GM12865 (cell line): ENCODE measurements around the gene GLIS1.
A peak's percentile ranks its signal among the peaks of the same experiment; 100 is the strongest.

Source experiments
- DNase-seq: peaks from one replicate; pipeline ENCODE4 v3.0.0; 2010; ENCODE audit warnings: low read depth
- H3K4me3 ChIP-seq: 2 replicates; pipeline ENCODE4 v1.5.1; 2011; ENCODE audit warnings: mild to moderate bottlenecking, low read depth, low read length, control low read depth
- TF ChIP-seq, protein P1 (sequence below): IDR thresholded peaks from 2 replicates; pipeline ENCODE4 v1.5.1; 2011; ENCODE audit warnings: low read length, control low read depth, low read depth, inconsistent platforms; ENCODE audit not compliant: insufficient read depth; ENCODE audit errors: missing control alignments

Gene GLIS1

DNA sequence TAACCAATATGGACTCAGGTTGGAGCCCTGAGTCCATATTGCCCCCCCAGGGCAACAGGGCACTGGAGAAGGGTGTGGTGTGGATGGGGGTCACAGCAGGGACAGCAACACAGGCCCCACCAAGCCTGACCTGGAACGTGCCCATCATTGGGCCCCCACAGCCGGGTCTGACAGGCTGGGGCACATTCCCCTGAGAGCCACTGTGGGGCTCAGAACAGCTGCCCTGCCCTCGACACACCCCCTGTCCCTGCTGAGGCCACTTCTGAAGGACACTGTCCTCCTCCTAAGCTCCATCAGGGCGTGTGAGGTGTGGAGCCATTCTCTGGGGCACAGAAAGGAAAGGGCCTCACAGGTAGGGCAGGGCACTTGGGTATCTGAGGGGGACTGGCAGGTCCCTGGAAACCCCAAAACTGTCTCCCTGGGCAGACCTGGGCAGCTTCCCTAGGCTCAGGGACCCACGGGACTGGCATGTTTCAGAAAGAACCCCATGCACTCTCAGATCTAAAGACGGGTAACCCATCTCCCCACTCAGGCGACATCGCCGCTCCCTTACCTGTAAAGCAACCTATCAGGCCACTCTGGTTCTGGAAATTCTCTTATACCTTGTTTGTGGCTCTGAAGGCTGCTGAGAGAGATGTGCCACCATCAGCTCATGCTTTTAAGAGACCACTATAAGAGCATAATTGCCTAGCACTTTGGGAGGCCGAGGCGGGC lies 184.2 kb downstream of the GLIS1 start:
- TF ChIP-seq, protein P1, sequence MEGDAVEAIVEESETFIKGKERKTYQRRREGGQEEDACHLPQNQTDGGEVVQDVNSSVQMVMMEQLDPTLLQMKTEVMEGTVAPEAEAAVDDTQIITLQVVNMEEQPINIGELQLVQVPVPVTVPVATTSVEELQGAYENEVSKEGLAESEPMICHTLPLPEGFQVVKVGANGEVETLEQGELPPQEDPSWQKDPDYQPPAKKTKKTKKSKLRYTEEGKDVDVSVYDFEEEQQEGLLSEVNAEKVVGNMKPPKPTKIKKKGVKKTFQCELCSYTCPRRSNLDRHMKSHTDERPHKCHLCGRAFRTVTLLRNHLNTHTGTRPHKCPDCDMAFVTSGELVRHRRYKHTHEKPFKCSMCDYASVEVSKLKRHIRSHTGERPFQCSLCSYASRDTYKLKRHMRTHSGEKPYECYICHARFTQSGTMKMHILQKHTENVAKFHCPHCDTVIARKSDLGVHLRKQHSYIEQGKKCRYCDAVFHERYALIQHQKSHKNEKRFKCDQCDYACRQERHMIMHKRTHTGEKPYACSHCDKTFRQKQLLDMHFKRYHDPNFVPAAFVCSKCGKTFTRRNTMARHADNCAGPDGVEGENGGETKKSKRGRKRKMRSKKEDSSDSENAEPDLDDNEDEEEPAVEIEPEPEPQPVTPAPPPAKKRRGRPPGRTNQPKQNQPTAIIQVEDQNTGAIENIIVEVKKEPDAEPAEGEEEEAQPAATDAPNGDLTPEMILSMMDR = no peak
- H3K4me3 ChIP-seq = no peak overlapping the region
- no peak for DNase-seq

DNA sequence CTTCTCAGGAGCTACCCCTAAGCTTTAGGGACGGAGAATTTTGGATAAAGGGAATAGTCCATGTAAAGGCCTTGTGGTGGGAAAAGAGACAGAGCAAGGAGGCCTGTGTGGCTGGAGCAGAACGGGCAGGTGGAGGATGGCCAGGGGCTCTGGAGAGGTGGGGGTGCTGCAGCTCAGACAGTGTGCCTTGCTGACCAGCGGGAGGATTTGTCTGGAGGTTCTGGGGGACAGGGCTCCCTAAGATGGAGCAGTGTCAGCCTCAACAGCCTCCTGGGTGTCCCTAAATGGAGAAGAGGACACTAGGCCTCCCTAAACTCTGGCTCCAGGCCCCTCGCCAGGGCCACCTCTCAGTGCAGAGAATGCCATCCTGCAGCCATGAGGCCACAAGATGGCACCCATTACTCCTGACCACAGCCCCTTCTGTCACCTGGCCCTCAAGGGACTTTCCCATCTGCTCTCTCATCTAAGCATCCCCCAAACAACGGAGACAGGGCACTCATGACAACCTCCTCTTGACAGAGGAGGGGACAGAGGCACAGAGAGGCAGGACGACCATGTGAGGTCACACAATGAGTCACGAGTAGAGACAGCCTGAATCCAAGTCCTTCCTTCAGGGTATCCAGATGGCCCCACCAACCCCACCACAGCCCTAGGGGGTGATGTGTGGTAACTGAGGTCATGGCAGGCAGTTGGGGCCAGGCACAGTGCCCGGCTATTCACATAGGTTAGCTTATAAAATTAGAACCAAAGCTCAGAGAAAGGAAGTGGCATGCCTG lies 185.0 kb downstream of the GLIS1 start:
- TF ChIP-seq, protein P1 = no peak
- H3K4me3 ChIP-seq = no peak overlapping the region
- peak; percentile 7 for DNase-seq

DNA sequence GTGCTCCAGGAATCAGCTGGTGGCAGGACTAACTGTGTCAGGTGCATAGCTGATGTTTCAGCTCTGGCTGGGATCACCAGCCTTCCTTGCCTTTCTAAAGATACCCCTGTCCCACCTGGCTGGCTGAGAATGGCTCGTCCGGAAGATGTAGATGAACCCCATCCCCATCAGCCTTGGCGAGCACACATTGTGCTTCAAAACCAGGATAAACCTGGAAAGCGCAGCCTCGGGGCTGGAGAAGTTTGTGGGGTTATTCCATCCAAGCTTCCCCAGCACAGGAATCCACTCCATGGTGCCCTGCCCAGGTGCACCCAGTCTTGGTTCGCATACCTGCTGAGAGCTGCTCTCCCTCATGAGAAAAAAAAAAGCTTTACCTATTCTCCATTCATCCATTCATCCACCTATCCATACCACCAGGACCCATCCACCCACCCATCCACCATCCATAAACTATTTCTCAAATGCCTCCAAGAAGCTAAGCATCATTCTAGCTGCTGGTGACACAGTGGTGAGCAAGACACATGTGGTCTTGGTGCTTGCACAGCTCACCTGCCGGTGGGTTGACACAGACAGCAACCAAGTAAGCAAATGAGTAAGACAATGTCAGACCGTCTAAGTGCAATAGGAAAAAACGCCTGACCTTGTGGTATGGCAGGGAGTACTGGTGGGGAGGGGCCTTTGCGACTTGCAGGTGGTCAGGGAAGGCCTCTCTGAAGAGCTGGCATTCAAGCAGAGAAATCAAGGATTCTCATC lies 185.8 kb downstream of the GLIS1 start:
- TF ChIP-seq, protein P1 = no peak
- no peak for DNase-seq

DNA sequence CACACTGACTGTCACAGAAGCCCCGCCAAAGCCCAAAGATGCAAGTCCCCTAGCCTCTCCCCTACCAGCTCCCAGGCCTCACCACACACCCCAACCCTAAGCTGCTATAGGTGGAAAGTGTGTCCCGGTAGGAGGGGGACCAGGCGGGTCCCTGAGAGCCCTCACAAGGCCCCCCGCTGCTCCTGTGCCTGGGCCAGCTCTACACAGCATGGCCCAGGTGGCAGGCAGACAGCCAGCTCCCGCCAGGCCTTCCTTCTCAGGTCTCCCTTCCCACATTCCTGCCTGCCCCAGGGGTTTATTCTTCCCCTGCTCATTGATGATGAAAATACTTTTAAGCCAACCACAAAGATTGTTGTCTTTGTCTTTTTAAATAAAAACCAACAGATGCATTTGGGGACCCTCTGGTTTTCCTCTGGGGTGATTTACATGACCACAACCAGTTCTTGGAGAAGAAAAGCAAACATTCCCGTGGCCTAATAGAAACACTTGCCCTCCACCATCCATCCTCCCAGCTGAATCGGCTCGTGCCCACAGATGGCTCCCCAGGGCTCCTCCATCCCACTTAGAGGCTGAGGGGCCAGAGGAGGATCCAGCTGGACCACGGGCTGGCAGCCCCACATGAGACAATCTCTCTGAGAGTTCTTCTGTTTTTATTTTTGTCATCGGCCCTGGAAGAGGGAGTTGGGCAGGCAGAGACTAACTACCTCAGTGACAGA lies 186.7 kb downstream of the GLIS1 start:
- DNase-seq = no peak

More for the DNA sequence above, 185.8 kb downstream of the GLIS1 start:
- H3K4me3 ChIP-seq = no peak overlapping the region

DNA sequence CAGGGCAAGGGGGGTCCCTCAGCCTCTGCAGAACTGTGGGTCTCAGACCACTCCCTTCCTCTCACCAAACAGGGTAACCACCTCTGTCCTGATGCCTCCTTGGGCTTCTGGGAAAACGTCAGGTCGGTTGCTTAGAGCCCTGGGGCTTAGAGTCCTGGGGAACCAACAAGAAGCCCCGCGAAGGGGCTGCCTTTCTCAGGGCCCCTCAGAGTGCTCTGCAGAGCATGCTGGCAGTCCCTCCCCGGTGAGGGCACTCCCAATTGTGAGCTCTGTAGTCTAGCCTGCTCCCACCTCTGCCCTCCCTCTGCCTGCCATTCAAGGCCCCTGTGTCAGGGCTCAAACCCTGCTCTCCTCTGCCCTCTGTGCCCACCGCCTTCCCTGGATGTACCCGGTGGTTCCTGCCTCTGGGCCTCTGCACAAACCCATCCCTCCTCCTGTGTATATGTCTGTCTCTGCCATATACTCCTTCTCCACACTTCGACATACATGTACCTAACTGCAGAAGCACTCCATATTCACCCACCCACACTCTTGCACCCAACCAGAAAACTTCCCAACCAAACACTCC lies 187.5 kb downstream of the GLIS1 start:
- TF ChIP-seq, protein P1 = no peak
- DNase-seq = no peak
- H3K4me3 ChIP-seq = no peak overlapping the region

More for the DNA sequence above, 186.7 kb downstream of the GLIS1 start:
- no peak overlapping the region for H3K4me3 ChIP-seq
- TF ChIP-seq, protein P1 = no peak

DNA sequence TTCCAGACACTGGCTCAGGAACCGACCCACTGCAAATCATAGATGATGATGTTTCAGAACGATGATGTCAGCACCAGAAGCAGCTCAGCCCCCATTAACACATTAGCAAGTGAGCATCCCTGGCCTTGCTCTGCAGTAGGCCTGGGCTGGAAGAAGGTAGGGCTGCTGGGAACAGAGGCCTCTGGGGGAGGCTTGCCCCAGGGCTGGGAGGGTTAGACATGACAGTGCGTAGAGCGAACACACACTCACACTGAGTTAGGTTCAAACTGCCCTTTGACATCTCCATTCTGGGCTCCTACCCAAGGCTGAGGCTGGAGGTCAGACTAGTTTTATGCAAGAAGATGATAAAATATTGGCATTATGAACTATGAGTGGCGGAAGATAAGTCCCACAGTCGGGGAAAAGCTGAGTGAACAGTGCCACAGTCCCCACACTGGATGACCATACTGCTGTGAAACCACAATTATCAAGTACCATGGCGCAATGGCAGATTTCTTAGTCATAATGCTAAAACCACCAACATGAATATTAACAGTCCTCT lies 188.7 kb downstream of the GLIS1 start:
- H3K4me3 ChIP-seq = no peak overlapping the region
- TF ChIP-seq, protein P1 = no peak
- no peak for DNase-seq
